Measurements from ENCODE around the gene FYB2.
A peak's percentile ranks its signal among the peaks of the same experiment; 100 is the strongest.

FYB2 gene

GRCh38 chr1:56850411-56850810 is 31.2 kb upstream of the FYB2 start:
- Histone ChIP-seq H3K23ac (ENCODE audit: low read length) (no peak overlapping the region), H4K91ac (ENCODE audit: low read depth, low read length) (no peak overlapping the region), H3K9me3 (ENCODE audit: insufficient read depth, low read depth, low read length) (peaks cover 3% of the 10 kb centered on the region), H3K27ac (ENCODE audit: low read depth, low read length) (no peak overlapping the region), H2BK12ac (ENCODE audit: low read length) (no peak overlapping the region), H3K18ac (ENCODE audit: low read length) (no peak overlapping the region), H4K8ac (ENCODE audit: low read depth, low read length) (no peak overlapping the region), H3K4me3 (ENCODE audit: low read depth, low read length) (no peak overlapping the region), H2AFZ (ENCODE audit: insufficient read depth, low read length, poor library complexity) (no peak overlapping the region), H3K9ac (ENCODE audit: low read length) (no peak overlapping the region), H3K4ac (ENCODE audit: low read depth, low read length) (no peak overlapping the region), H3K4me1 (ENCODE audit: control insufficient read depth in 1 of 2, insufficient read depth in 2 of 2, low read length in 2 of 2) (no peaks in the 10 kb centered on the region), H3K79me1 (ENCODE audit: low read length) (no peaks in the 10 kb centered on the region), H2BK120ac (ENCODE audit: insufficient read depth, low read length, poor library complexity) (no peak overlapping the region), H3K36me3 (ENCODE audit: control insufficient read depth in 1 of 2, insufficient read depth in 2 of 2, low read length in 2 of 2) (no peaks in the 10 kb centered on the region), H3K79me2 (ENCODE audit: control insufficient read depth, insufficient read depth, low read length, poor library complexity) (no peaks in the 10 kb centered on the region), H3K4me2 (ENCODE audit: low read length) (no peak overlapping the region), H4K12ac (ENCODE audit: low read depth, low read length) (no peak overlapping the region), H3K27me3 (ENCODE audit: insufficient read depth, low read length) (no peaks in the 10 kb centered on the region), H3K14ac (ENCODE audit: low read length) (no peak overlapping the region), H2AK5ac (ENCODE audit: low read length) (no peak overlapping the region), H2BK5ac (ENCODE audit: low read depth, low read length, poor library complexity) (no peak overlapping the region)
- no peak for DNase-seq
- no CpG with 5 or more reads among the region's 2 CpGs for WGBS (ENCODE audit: extremely low coverage, insufficient coverage, insufficient read length)

GRCh38 chr1:56849750-56850149 is 30.5 kb upstream of the FYB2 start:
- Histone ChIP-seq H2AK5ac (ENCODE audit: low read length) (no peak overlapping the region), H3K36me3 (ENCODE audit: control insufficient read depth in 1 of 2, insufficient read depth in 2 of 2, low read length in 2 of 2) (no peaks in the 10 kb centered on the region), H3K4me2 (ENCODE audit: low read length) (no peak overlapping the region), H3K27ac (ENCODE audit: low read depth, low read length) (no peak overlapping the region), H3K9me3 (ENCODE audit: insufficient read depth, low read depth, low read length) (peaks cover 3% of the 10 kb centered on the region), H4K12ac (ENCODE audit: low read depth, low read length) (no peak overlapping the region), H2BK120ac (ENCODE audit: insufficient read depth, low read length, poor library complexity) (no peak overlapping the region), H3K4ac (ENCODE audit: low read depth, low read length) (no peak overlapping the region), H4K91ac (ENCODE audit: low read depth, low read length) (no peak overlapping the region), H3K23ac (ENCODE audit: low read length) (no peak overlapping the region), H3K4me3 (ENCODE audit: low read depth, low read length) (no peak overlapping the region), H3K27me3 (ENCODE audit: insufficient read depth, low read length) (no peaks in the 10 kb centered on the region), H2BK12ac (ENCODE audit: low read length) (no peak overlapping the region), H2BK5ac (ENCODE audit: low read depth, low read length, poor library complexity) (no peak overlapping the region), H3K14ac (ENCODE audit: low read length) (no peak overlapping the region), H3K4me1 (ENCODE audit: control insufficient read depth in 1 of 2, insufficient read depth in 2 of 2, low read length in 2 of 2) (no peaks in the 10 kb centered on the region), H3K79me1 (ENCODE audit: low read length) (no peaks in the 10 kb centered on the region), H3K79me2 (ENCODE audit: control insufficient read depth, insufficient read depth, low read length, poor library complexity) (no peaks in the 10 kb centered on the region), H2AFZ (ENCODE audit: insufficient read depth, low read length, poor library complexity) (no peak overlapping the region), H4K8ac (ENCODE audit: low read depth, low read length) (no peak overlapping the region), H3K9ac (ENCODE audit: low read length) (no peak overlapping the region), H3K18ac (ENCODE audit: low read length) (no peak overlapping the region)
- WGBS (ENCODE audit: extremely low coverage, insufficient coverage, insufficient read length): no CpG with 5 or more reads among the region's 7 CpGs
- DNase-seq: no peak

DNA sequence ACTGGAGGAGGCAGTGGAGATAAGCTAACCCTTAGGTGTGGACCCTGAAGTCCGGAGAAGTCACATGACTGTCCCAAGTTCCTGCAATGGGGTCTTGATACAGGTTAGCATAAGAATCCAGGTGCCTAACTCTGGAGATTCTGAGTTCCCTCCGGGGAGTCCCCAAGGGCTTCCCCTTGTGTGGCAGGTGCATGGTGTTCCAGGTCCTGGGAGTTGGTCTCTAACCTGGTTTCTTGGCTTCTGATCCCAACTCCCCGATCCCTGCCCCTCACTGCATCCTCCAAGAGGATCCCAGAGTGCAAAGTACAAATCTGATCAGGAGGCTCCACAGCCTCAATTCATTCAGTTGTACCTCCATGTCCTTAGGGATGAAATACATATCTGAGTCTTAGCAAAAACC is 26.1 kb upstream of the FYB2 start:
- H3K9me3 ChIP-seq (ENCODE audit: insufficient read depth, low read depth, low read length): peaks cover 3% of the 10 kb centered on the region
- no CpG with 5 or more reads among the region's 3 CpGs for WGBS (ENCODE audit: extremely low coverage, insufficient coverage, insufficient read length)

DNA sequence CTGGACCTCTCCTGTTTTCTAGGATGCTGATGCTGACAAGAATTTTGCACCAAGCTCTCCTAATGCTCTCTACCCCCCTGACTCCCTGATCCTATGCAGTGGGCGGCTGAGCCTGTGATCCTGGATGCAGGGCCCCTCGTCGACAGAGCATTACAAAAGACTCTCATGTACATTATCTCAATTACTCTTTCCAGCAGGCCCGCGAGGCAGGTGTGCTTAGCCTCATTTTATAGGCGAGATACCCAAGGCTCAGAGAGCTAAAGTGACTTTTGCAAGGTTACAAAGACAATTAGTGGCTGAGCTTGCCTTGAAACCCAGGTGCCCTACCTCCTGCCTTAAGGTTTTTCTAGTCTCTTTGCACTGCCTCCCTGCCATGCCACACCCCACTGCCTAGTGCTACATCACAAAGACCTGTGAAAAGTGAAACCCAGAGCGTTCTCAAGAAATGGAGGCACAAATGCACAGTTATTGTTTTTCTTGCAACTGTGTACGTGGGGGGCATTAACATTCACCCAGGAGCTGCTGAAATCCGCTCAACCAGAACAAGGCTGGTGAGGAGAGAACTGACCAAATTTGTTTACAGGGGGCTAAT is 25.4 kb upstream of the FYB2 start:
- Histone ChIP-seq H3K4me3 (ENCODE audit: low read depth, low read length) (no peak overlapping the region), H4K8ac (ENCODE audit: low read depth, low read length) (no peak overlapping the region), H3K14ac (ENCODE audit: low read length) (no peak overlapping the region), H3K4ac (ENCODE audit: low read depth, low read length) (no peak overlapping the region), H2AK5ac (ENCODE audit: low read length) (no peak overlapping the region), H3K9ac (ENCODE audit: low read length) (no peak overlapping the region), H3K79me1 (ENCODE audit: low read length) (no peaks in the 10 kb centered on the region), H3K18ac (ENCODE audit: low read length) (no peak overlapping the region), H3K36me3 (ENCODE audit: control insufficient read depth in 1 of 2, insufficient read depth in 2 of 2, low read length in 2 of 2) (no peaks in the 10 kb centered on the region), H3K27me3 (ENCODE audit: insufficient read depth, low read length) (no peaks in the 10 kb centered on the region), H2AFZ (ENCODE audit: insufficient read depth, low read length, poor library complexity) (no peak overlapping the region), H3K27ac (ENCODE audit: low read depth, low read length) (no peak overlapping the region), H3K79me2 (ENCODE audit: control insufficient read depth, insufficient read depth, low read length, poor library complexity) (no peaks in the 10 kb centered on the region), H2BK5ac (ENCODE audit: low read depth, low read length, poor library complexity) (no peak overlapping the region), H3K4me2 (ENCODE audit: low read length) (no peak overlapping the region), H4K12ac (ENCODE audit: low read depth, low read length) (no peak overlapping the region), H2BK12ac (ENCODE audit: low read length) (no peak overlapping the region), H2BK120ac (ENCODE audit: insufficient read depth, low read length, poor library complexity) (no peak overlapping the region), H3K23ac (ENCODE audit: low read length) (no peak overlapping the region), H3K9me3 (ENCODE audit: insufficient read depth, low read depth, low read length) (peaks cover 3% of the 10 kb centered on the region), H3K4me1 (ENCODE audit: control insufficient read depth in 1 of 2, insufficient read depth in 2 of 2, low read length in 2 of 2) (no peaks in the 10 kb centered on the region), H4K91ac (ENCODE audit: low read depth, low read length) (no peak overlapping the region)
- no CpG with 5 or more reads among the region's 9 CpGs for WGBS (ENCODE audit: extremely low coverage, insufficient coverage, insufficient read length)
- DNase-seq: no peak

More for the DNA sequence above, 26.1 kb upstream of the FYB2 start:
- Histone ChIP-seq H3K18ac (ENCODE audit: low read length) (no peak overlapping the region), H2BK12ac (ENCODE audit: low read length) (no peak overlapping the region), H3K27me3 (ENCODE audit: insufficient read depth, low read length) (no peaks in the 10 kb centered on the region), H3K9ac (ENCODE audit: low read length) (no peak overlapping the region), H3K4ac (ENCODE audit: low read depth, low read length) (no peak overlapping the region), H3K36me3 (ENCODE audit: control insufficient read depth in 1 of 2, insufficient read depth in 2 of 2, low read length in 2 of 2) (no peaks in the 10 kb centered on the region), H4K12ac (ENCODE audit: low read depth, low read length) (no peak overlapping the region), H3K4me1 (ENCODE audit: control insufficient read depth in 1 of 2, insufficient read depth in 2 of 2, low read length in 2 of 2) (no peaks in the 10 kb centered on the region), H3K27ac (ENCODE audit: low read depth, low read length) (no peak overlapping the region), H4K8ac (ENCODE audit: low read depth, low read length) (no peak overlapping the region), H3K14ac (ENCODE audit: low read length) (no peak overlapping the region), H2AFZ (ENCODE audit: insufficient read depth, low read length, poor library complexity) (no peak overlapping the region), H4K91ac (ENCODE audit: low read depth, low read length) (no peak overlapping the region), H2BK120ac (ENCODE audit: insufficient read depth, low read length, poor library complexity) (no peak overlapping the region), H3K79me2 (ENCODE audit: control insufficient read depth, insufficient read depth, low read length, poor library complexity) (no peaks in the 10 kb centered on the region), H3K4me3 (ENCODE audit: low read depth, low read length) (peak overlapping the region; percentile 21), H2AK5ac (ENCODE audit: low read length) (no peak overlapping the region), H3K79me1 (ENCODE audit: low read length) (no peaks in the 10 kb centered on the region), H2BK5ac (ENCODE audit: low read depth, low read length, poor library complexity) (no peak overlapping the region), H3K23ac (ENCODE audit: low read length) (no peak overlapping the region), H3K4me2 (ENCODE audit: low read length) (no peak overlapping the region)
- no peak for DNase-seq

Measured in trophoblast cell (in vitro differentiated cells and primary cell).